Measurements from ENCODE around the gene FBLN2. TPM values are rescaled to one million over a fixed set of nuclear protein-coding genes. Genes with fewer than 3 reads are reported as not detected.
A peak's percentile ranks its signal among the peaks of the same experiment; 100 is the strongest.

FBLN2 gene
- polyA plus RNA-seq, 6 donors from 2014 or later = 4.8 to 17.8 (median 8.0) TPM

DNA sequence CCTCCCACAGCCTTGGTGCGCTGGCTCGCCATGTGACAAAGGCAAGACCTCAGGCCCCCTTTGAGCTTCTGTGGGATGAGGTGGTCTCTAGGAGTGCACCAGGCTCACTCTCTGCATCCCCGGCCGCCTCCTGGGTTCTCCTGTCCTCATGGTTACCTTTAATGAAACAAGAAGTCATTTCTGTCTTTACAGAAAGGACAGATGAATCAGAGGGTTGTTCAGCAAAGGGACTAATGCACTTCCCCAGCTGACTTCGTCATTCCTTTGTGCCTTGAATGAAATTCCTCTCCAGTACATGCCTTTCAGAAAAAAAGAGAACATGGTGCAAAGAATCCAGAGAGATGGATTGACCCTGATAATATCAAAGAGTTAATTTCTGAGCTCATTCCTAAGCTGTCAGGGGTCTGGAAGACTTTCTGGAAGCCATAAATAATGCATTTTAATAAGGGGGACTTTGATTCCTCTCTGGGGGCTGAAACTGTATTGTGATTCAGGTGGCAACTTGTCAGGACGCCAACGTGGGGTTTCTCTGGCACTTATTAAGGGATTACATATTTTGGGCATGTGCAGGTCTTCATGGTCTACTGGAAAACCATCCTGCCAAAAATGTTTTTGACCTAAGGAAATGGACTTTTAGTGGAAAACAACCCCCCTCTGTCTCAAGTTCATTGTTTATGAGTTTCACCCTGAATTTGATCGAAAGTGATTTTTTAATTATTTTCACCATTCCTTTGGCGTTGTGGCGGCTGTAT, 122.7 kb downstream of the FBLN2 start:
- DNase-seq (no peak), ATAC-seq (ENCODE audit: low read depth in 2 of 2) (no peak)
- Mint-ChIP-seq H3K27me3 (peaks cover 8 to 52% (median 28%) of the 10 kb centered on the region in 3 donors), H3K36me3 (no peaks in the 10 kb centered on the region), H3K4me3 (no peak overlapping the region), H3K9me3 (peaks cover 0 to 3% (median 0%) of the 10 kb centered on the region in 7 donors), H3K4me1 (no peaks in the 10 kb centered on the region), H3K27ac (no peak overlapping the region)

DNA sequence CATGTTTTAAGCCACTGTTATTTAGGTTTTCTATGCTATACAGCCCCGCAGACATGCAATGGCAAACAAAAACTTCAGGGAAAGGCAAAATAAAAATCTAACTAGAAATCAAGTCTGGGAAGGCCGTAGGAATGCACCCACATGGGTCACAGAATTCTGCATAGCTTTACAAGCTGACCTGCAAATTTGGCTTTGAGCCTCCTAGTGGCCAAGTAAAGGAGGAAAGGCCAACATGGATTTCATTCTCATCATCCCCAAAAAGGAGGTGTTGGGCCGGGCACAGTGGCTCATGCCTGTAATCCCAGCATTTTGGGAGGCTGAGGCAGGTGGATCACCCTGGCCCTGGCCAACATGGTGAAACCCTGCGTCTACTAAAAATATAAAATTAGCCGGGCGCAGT, 124.3 kb downstream of the FBLN2 start:
- H3K4me3 Mint-ChIP-seq = no peak overlapping the region

DNA sequence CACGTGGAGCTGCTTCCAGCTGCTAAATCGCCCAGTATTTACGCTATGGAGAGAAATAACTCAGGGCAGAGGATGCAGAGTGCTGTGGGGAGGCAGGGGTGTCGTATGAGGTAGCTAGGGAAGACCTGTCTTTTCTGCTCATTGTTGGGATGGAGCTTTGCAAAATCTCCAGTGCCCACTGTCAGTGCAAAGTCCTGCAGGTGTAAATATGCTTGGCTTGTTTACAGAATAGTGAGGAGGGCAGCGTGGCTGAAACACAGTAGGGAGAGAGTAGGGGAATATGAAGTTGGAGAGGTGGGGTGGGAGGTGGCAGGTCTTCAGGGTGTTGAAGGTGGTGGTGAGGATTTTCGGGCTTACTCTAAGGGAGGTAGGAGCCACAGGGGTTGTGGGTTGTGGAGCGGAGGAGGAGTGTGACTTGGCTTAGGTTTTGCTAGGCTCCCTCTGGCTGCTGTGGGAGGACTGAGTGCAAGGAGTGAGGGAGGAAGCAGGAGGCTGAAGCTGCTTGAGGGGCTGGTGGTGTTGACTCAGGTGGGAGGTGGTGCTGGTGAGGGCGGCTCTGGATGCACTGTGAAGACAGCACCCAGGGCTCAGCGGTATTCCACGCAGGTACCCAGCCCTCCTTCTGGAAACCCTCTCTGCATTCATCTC, 125.7 kb downstream of the FBLN2 start:
- peaks cover 8 to 35% (median 17%) of the 10 kb centered on the region in 3 donors for H3K27me3 Mint-ChIP-seq
- H3K36me3 Mint-ChIP-seq = no peaks in the 10 kb centered on the region
- no peaks in the 10 kb centered on the region for H3K4me1 Mint-ChIP-seq
- ATAC-seq (ENCODE audit: low read depth in 2 of 2) = no peak
- H3K4me3 Mint-ChIP-seq = no peak overlapping the region
- peaks cover 0 to 2% (median 0%) of the 10 kb centered on the region in 7 donors for H3K9me3 Mint-ChIP-seq
- DNase-seq = no peak
- no peak overlapping the region for H3K27ac Mint-ChIP-seq

More for the DNA sequence above, 124.3 kb downstream of the FBLN2 start:
- H3K9me3 Mint-ChIP-seq = peaks cover 0 to 3% (median 0%) of the 10 kb centered on the region in 7 donors
- no peak overlapping the region for H3K27ac Mint-ChIP-seq
- DNase-seq = no peak
- no peaks in the 10 kb centered on the region for H3K36me3 Mint-ChIP-seq
- H3K27me3 Mint-ChIP-seq = peaks cover 6 to 46% (median 26%) of the 10 kb centered on the region in 3 donors
- no peaks in the 10 kb centered on the region for H3K4me1 Mint-ChIP-seq
- ATAC-seq (ENCODE audit: low read depth in 2 of 2) = no peak

DNA sequence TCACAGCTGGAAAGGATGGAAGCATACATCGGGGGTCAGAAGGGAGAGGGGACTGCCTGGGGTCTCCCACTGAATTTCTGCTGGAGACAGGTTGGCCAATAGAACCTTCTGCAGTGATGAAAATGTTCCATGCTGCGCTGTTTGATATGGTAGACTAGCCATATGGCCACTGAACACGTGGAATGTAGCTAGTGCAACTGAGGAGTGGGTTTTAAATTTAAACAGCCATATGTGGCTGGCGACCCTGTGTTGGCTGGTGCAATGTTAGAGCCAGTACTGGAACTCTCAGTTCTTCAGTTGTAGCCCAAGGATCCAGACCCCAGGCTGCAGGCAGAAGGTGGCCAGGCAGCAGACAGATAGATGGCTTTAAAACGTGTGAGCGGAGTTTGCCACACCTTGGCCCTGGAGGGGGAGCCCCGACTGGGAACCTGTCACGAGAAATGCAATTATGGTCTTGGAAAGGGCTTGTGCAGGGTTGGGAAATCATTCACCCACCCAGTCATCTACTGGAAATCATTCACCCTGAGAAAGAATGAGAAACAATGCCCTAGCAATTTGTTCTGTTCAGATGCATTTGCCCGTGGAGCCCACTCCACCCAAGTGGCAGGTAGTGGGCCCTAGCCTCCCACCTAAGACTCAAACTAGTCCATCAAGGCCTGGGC, 127.6 kb downstream of the FBLN2 start:
- no peak for ATAC-seq (ENCODE audit: low read depth in 2 of 2)
- H3K36me3 Mint-ChIP-seq = no peaks in the 10 kb centered on the region

DNA sequence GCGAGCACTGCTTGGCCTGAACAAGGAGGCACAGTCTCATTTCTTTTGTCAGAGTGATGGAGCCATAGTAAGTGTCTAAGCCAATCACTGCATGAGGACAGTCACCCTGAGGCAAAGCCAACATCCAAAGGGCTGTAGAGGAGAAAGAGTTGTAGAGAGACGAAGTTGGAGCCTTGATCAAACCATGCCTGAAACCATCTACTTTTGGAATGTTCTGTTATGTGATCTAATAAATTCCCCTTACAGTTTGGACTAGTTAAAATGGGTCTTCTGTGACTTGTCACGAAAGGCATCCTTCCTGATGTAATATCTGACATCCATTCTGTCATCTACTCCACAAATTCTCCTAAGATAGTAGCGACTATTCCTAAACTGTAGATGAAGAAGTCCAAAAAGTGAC, 128.3 kb downstream of the FBLN2 start:
- DNase-seq (no peak), ATAC-seq (ENCODE audit: low read depth in 2 of 2) (no peak)
- peaks cover 0 to 3% (median 0%) of the 10 kb centered on the region in 3 donors for H3K4me1 Mint-ChIP-seq
- H3K27ac Mint-ChIP-seq = no peak overlapping the region
- peaks cover 12 to 40% (median 24%) of the 10 kb centered on the region in 3 donors for H3K27me3 Mint-ChIP-seq
- H3K4me3 Mint-ChIP-seq = peak overlapping the region in 1 of 8 donors; percentile 71
- H3K9me3 Mint-ChIP-seq = peaks cover 0 to 2% (median 0%) of the 10 kb centered on the region in 7 donors
- no peaks in the 10 kb centered on the region for H3K36me3 Mint-ChIP-seq

More for the DNA sequence above, 127.6 kb downstream of the FBLN2 start:
- no peaks in the 10 kb centered on the region for H3K4me1 Mint-ChIP-seq
- H3K27me3 Mint-ChIP-seq = peaks cover 12 to 40% (median 17%) of the 10 kb centered on the region in 3 donors
- no peak overlapping the region for H3K4me3 Mint-ChIP-seq
- no peak overlapping the region for H3K27ac Mint-ChIP-seq
- peaks cover 0 to 2% (median 0%) of the 10 kb centered on the region in 7 donors for H3K9me3 Mint-ChIP-seq
- DNase-seq = no peak

DNA sequence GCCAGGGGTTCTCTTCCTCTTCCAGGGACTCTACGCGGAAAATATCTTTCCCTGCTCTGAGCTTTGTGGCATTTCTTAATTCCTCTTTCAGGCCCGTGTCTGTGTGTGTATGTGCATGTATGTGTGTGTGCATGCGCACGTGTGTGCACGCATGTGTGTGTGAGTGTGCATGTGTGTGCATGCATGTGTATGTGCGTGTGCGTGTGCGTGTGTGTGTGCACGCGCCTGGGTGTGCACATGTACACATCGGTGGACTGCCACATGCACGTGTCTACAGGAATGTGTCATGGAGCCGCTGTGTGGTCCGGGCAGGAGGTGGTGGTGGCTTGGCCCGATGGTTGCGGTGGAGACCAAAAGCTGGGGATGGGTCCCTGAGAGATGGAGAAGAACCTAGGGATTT, 133.0 kb downstream of the FBLN2 start:
- Mint-ChIP-seq H3K36me3 (peaks cover 0 to 9% of the 10 kb centered on the region in 2 donors), H3K27ac (peak overlapping the region in 1 of 6 donors; percentile 42), H3K4me3 (no peak overlapping the region), H3K4me1 (peaks cover 0 to 9% (median 0%) of the 10 kb centered on the region in 3 donors), H3K27me3 (peaks cover 12 to 43% (median 20%) of the 10 kb centered on the region in 3 donors), H3K9me3 (peaks cover 0 to 8% (median 0%) of the 10 kb centered on the region in 7 donors)
- ATAC-seq (ENCODE audit: low read depth in 2 of 2) (no peak), DNase-seq (no peak)

DNA sequence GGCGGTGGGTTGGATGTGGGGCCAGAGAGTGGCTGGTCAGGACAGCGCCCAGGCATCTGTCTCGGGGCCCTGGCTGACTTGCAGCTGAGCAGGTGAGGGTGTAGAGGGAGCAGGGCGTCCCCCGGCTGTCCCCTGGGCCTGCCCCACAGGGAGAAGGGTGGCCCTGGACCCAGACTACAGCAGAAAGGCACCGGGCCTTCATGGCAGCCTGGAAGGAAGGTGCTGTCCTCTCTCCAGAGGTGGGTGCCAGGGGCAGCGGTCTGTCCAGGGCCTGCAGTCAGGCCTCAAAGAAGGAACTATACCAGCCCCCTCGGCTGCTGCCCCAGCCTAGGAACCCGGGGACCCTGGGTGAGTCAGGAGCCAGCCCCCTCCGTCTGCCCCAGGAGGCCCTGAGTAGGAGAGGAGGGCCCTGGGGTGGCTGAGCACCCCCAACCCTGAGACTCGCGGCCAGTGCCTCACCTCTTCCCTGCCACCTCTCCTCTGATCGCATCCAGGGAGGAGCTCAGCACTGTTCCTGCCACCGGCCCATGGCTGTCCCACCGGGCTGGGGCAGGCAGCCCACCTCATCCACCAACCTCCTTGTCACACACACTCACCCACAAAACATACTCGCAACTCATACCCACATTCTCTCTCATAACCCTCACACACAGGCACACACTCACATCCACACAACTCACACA, 133.5 kb downstream of the FBLN2 start:
- peaks cover 0 to 9% of the 10 kb centered on the region in 2 donors for H3K36me3 Mint-ChIP-seq
- peaks cover 12 to 39% (median 17%) of the 10 kb centered on the region in 3 donors for H3K27me3 Mint-ChIP-seq
- H3K9me3 Mint-ChIP-seq = peaks cover 0 to 8% (median 0%) of the 10 kb centered on the region in 7 donors
- H3K4me3 Mint-ChIP-seq = no peak overlapping the region
- H3K27ac Mint-ChIP-seq = no peak overlapping the region
- DNase-seq (no peak), ATAC-seq (ENCODE audit: low read depth in 2 of 2) (no peak)
- H3K4me1 Mint-ChIP-seq = peaks cover 0 to 9% (median 0%) of the 10 kb centered on the region in 3 donors

DNA sequence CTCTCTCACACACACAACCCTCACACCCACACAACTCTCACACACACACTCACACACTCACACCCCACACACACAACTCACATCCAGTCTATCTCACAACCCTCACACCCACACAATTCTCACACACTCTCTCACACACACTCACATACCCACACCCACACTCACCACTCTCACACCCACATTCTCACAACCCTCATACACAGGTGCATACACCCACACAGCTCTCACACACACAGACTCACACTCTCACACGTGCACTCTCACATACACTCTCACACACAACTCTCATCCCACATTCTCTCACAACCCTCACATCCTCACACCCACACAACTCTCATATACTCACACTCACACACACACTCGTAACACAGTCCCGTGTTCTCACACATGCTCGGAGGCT, 134.4 kb downstream of the FBLN2 start:
- DNase-seq = no peak
- H3K27ac Mint-ChIP-seq = peak overlapping the region in 1 of 6 donors; percentile 65
- peak overlapping the region in 1 of 8 donors; percentile 3 for H3K4me3 Mint-ChIP-seq
- no peak for ATAC-seq (ENCODE audit: low read depth in 2 of 2)
- H3K4me1 Mint-ChIP-seq = peaks cover 0 to 9% (median 0%) of the 10 kb centered on the region in 3 donors
- peaks cover 0 to 9% of the 10 kb centered on the region in 2 donors for H3K36me3 Mint-ChIP-seq
- peaks cover 0 to 8% (median 0%) of the 10 kb centered on the region in 7 donors for H3K9me3 Mint-ChIP-seq
- peaks cover 13 to 36% (median 14%) of the 10 kb centered on the region in 3 donors for H3K27me3 Mint-ChIP-seq

DNA sequence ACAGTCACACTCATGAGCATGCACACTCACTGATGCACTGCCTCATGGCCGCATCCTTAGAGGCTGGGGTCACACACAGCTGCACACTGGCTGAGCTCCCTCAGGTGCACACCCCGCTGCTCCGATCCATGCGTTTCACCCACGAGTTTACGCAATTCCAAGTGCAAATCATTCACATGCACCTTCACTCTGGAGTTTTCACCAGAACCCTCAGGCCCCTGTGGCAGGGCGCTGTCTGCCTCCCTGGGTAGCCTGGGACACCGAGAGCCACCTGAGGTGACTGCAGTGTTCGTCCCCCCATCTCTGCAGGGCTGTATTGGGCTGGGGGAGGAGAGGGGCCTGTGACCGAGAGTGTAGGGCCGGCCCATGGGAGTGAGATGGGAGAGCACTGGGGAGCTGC, 134.8 kb downstream of the FBLN2 start:
- H3K36me3 Mint-ChIP-seq = peaks cover 0 to 9% of the 10 kb centered on the region in 2 donors
- H3K27me3 Mint-ChIP-seq = peaks cover 14 to 36% (median 15%) of the 10 kb centered on the region in 3 donors
- peaks cover 0 to 9% (median 0%) of the 10 kb centered on the region in 3 donors for H3K4me1 Mint-ChIP-seq
- no peak overlapping the region for H3K4me3 Mint-ChIP-seq
- no peak for DNase-seq
- H3K27ac Mint-ChIP-seq = no peak overlapping the region
- peaks cover 0 to 8% (median 0%) of the 10 kb centered on the region in 7 donors for H3K9me3 Mint-ChIP-seq
- ATAC-seq (ENCODE audit: low read depth in 2 of 2) = no peak

DNA sequence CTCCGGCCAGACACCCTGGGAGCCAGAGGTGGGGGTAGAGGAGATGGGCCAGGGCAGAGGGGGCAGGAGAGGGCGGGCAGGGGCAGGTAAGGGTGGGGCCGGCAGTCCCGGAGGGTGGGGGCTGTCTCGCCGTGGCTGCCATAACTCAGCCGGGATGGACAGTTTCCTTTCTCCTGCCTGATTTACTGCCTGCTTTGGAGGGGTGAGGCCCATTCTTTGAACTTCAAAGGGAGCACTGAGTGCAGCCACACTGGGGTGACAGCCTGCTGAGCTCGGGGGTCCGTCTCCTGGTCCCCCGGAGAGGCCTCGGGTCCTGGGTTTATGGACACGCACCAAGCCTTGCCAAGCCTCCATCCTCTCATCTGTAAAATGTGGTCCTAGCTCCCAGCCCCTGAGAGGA, 135.4 kb downstream of the FBLN2 start:
- Mint-ChIP-seq H3K27me3 (peaks cover 12 to 39% (median 17%) of the 10 kb centered on the region in 3 donors), H3K36me3 (peaks cover 0 to 9% of the 10 kb centered on the region in 2 donors), H3K4me1 (peaks cover 0 to 9% (median 0%) of the 10 kb centered on the region in 3 donors), H3K4me3 (no peak overlapping the region), H3K27ac (no peak overlapping the region), H3K9me3 (peaks cover 0 to 8% (median 0%) of the 10 kb centered on the region in 7 donors)
- DNase-seq (no peak), ATAC-seq (ENCODE audit: low read depth in 2 of 2) (no peak)

DNA sequence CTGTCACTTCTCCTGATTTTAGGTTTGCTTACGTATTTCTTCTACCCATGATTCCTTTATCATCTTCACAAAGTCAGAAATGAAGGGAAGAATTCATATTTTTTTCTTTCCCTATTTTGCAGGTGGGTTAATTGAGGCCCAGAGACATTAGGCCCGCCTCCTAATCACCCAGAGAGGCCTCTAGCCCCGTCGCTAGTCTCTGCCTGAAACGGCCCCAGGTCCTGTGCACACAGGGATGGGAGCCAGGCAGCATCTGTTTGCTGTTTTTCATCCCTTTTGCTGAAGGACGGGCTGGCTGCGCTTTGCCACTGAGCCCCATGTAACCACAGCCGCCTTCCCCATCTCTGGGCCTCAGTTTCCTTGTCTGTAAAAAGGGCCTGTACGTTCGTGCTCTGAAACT, 135.9 kb downstream of the FBLN2 start:
- no peak for DNase-seq

DNA sequence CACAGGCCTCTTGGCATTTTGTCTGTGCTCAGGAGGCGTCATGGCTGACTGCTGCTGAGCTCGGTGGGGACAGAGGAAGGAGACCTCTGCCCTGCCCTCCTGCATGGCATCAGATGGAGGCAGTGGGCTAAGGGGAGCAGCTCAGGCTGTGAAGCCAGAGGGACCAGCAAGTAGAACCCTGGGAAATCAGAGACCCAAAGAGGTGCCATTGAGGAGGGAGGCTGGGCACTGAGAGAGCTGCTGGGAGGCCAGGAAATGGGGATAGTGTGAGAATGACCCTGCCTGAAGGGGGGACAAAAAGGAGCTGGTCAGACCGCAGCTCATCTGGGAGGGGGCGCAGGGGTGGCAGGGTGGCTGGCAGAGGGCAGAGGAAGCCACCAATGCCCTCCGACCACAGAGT, 136.8 kb downstream of the FBLN2 start:
- Mint-ChIP-seq H3K36me3 (peaks cover 0 to 9% of the 10 kb centered on the region in 2 donors), H3K4me3 (no peak overlapping the region), H3K27me3 (peaks cover 7 to 31% (median 20%) of the 10 kb centered on the region in 3 donors), H3K27ac (no peak overlapping the region), H3K4me1 (peaks cover 0 to 9% (median 0%) of the 10 kb centered on the region in 3 donors), H3K9me3 (peaks cover 0 to 8% (median 0%) of the 10 kb centered on the region in 7 donors)
- ATAC-seq (ENCODE audit: low read depth in 2 of 2) (no peak), DNase-seq (no peak)

More for the DNA sequence above, 135.9 kb downstream of the FBLN2 start:
- Mint-ChIP-seq H3K27ac (no peak overlapping the region), H3K4me1 (peaks cover 0 to 9% (median 0%) of the 10 kb centered on the region in 3 donors), H3K9me3 (peaks cover 0 to 8% (median 0%) of the 10 kb centered on the region in 7 donors), H3K36me3 (peaks cover 0 to 9% of the 10 kb centered on the region in 2 donors), H3K27me3 (peaks cover 11 to 38% (median 20%) of the 10 kb centered on the region in 3 donors), H3K4me3 (no peak overlapping the region)
- ATAC-seq (ENCODE audit: low read depth in 2 of 2) = no peak
